Measurements from ENCODE around the gene FHIT.

Gene FHIT

GRCh38 chr3:60957541-60957940, 293.7 kb downstream of the FHIT start:
- Histone ChIP-seq H3K27ac (ENCODE audit: low read depth, low read length) (no peak overlapping the region), H3K4me3 (ENCODE audit: low read depth in 1 of 5, low read length in 5 of 5) (no peak overlapping the region), H3K36me3 (ENCODE audit: control insufficient read depth in 5 of 5, insufficient read depth in 5 of 5, low read length in 5 of 5) (no peaks in the 10 kb centered on the region), H3K9me3 (ENCODE audit: control insufficient read depth in 5 of 5, low read length in 5 of 5) (peaks cover 3 to 13% (median 4%) of the 10 kb centered on the region in 5 donors), H3K4me1 (ENCODE audit: control insufficient read depth in 5 of 5, insufficient read depth in 5 of 5, low read length in 5 of 5) (peaks cover 0 to 6% (median 0%) of the 10 kb centered on the region in 5 donors), H3K27me3 (ENCODE audit: control insufficient read depth in 5 of 5, insufficient read depth in 4 of 5, low read length in 5 of 5) (no peaks in the 10 kb centered on the region), H3K9ac (ENCODE audit: low read length in 5 of 5) (no peak overlapping the region)

- Histone ChIP-seq H3K27ac (ENCODE audit: low read depth, low read length) (no peak overlapping the region), H3K4me3 (ENCODE audit: low read depth in 1 of 5, low read length in 5 of 5) (no peak overlapping the region), H3K27me3 (ENCODE audit: control insufficient read depth in 5 of 5, insufficient read depth in 4 of 5, low read length in 5 of 5) (no peaks in the 10 kb centered on the region), H3K4me1 (ENCODE audit: control insufficient read depth in 5 of 5, insufficient read depth in 5 of 5, low read length in 5 of 5) (peaks cover 0 to 6% (median 0%) of the 10 kb centered on the region in 5 donors), H3K9ac (ENCODE audit: low read length in 5 of 5) (no peak overlapping the region), H3K9me3 (ENCODE audit: control insufficient read depth in 5 of 5, low read length in 5 of 5) (peaks cover 3 to 13% (median 4%) of the 10 kb centered on the region in 5 donors), H3K36me3 (ENCODE audit: control insufficient read depth in 5 of 5, insufficient read depth in 5 of 5, low read length in 5 of 5) (no peaks in the 10 kb centered on the region)
Measured at GRCh38 chr3:60956729-60957128, 294.5 kb downstream of the FHIT start.

DNA sequence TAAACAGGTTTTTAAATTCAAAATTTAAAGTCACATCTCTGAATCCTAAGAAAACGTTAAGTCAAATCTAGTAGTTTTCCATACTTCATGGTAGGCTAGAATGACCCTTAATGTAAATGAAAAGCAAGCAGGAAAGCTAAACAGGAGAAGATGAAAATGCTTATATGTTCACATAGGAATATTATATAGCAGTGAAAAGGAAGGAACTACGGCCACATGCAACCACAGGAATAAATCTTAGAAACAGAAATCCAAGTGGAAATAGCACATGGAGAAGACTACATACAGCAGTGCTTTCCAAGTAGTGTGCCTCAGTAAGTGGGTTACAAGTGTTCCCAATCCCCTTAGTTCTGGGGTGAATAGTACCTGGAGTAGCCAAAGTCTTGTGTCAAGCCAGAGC, 296.2 kb downstream of the FHIT start:
- H3K9ac ChIP-seq (ENCODE audit: low read length in 5 of 5): no peak overlapping the region
- H3K27me3 ChIP-seq (ENCODE audit: control insufficient read depth in 5 of 5, insufficient read depth in 4 of 5, low read length in 5 of 5): no peaks in the 10 kb centered on the region
- H3K4me3 ChIP-seq (ENCODE audit: low read depth in 1 of 5, low read length in 5 of 5): no peak overlapping the region
- H3K36me3 ChIP-seq (ENCODE audit: control insufficient read depth in 5 of 5, insufficient read depth in 5 of 5, low read length in 5 of 5): no peaks in the 10 kb centered on the region
- peaks cover 0 to 6% (median 0%) of the 10 kb centered on the region in 5 donors for H3K4me1 ChIP-seq (ENCODE audit: control insufficient read depth in 5 of 5, insufficient read depth in 5 of 5, low read length in 5 of 5)
- H3K27ac ChIP-seq (ENCODE audit: low read depth, low read length): no peak overlapping the region
- peaks cover 3 to 13% (median 4%) of the 10 kb centered on the region in 5 donors for H3K9me3 ChIP-seq (ENCODE audit: control insufficient read depth in 5 of 5, low read length in 5 of 5)

DNA sequence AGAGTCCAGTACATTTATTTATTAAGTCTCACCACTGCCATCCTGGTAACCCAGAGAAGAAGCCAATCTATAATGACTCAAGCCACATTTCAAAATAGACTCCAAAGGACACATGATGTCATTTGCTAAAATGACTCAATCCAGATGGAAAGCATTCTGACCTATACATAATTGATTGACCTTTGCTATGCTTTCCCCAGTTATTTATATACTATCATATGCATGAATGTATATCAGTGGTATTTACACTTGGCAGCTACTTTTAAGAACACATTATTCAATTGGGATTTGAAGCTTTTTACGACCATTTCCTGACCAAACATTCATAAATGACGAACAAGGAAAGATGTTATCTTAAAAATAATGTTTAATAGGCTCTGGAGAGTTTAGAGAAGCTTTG, 297.2 kb downstream of the FHIT start:
- H3K27ac ChIP-seq (ENCODE audit: low read depth, low read length): no peak overlapping the region
- no peak overlapping the region for H3K4me3 ChIP-seq (ENCODE audit: low read depth in 1 of 5, low read length in 5 of 5)
- H3K27me3 ChIP-seq (ENCODE audit: control insufficient read depth in 5 of 5, insufficient read depth in 4 of 5, low read length in 5 of 5): no peaks in the 10 kb centered on the region

GRCh38 chr3:60953351-60953750, 297.9 kb downstream of the FHIT start:
- Histone ChIP-seq H3K27me3 (ENCODE audit: control insufficient read depth in 5 of 5, insufficient read depth in 4 of 5, low read length in 5 of 5) (no peaks in the 10 kb centered on the region), H3K9me3 (ENCODE audit: control insufficient read depth in 5 of 5, low read length in 5 of 5) (peaks cover 3 to 13% (median 4%) of the 10 kb centered on the region in 5 donors), H3K27ac (ENCODE audit: low read depth, low read length) (no peak overlapping the region), H3K36me3 (ENCODE audit: control insufficient read depth in 5 of 5, insufficient read depth in 5 of 5, low read length in 5 of 5) (no peaks in the 10 kb centered on the region), H3K9ac (ENCODE audit: low read length in 5 of 5) (no peak overlapping the region), H3K4me1 (ENCODE audit: control insufficient read depth in 5 of 5, insufficient read depth in 5 of 5, low read length in 5 of 5) (peaks cover 0 to 6% (median 0%) of the 10 kb centered on the region in 5 donors), H3K4me3 (ENCODE audit: low read depth in 1 of 5, low read length in 5 of 5) (no peak overlapping the region)

More for the DNA sequence above, 297.2 kb downstream of the FHIT start:
- Histone ChIP-seq H3K9ac (ENCODE audit: low read length in 5 of 5) (no peak overlapping the region), H3K4me1 (ENCODE audit: control insufficient read depth in 5 of 5, insufficient read depth in 5 of 5, low read length in 5 of 5) (peaks cover 0 to 6% (median 0%) of the 10 kb centered on the region in 5 donors), H3K36me3 (ENCODE audit: control insufficient read depth in 5 of 5, insufficient read depth in 5 of 5, low read length in 5 of 5) (no peaks in the 10 kb centered on the region), H3K9me3 (ENCODE audit: control insufficient read depth in 5 of 5, low read length in 5 of 5) (peaks cover 3 to 13% (median 4%) of the 10 kb centered on the region in 5 donors)

GRCh38 chr3:60952055-60952454, 299.2 kb downstream of the FHIT start:
- no peak overlapping the region for H3K27ac ChIP-seq (ENCODE audit: low read depth, low read length)
- no peak overlapping the region for H3K9ac ChIP-seq (ENCODE audit: low read length in 5 of 5)
- H3K9me3 ChIP-seq (ENCODE audit: control insufficient read depth in 5 of 5, low read length in 5 of 5): peaks cover 2 to 8% (median 4%) of the 10 kb centered on the region in 5 donors
- no peaks in the 10 kb centered on the region for H3K27me3 ChIP-seq (ENCODE audit: control insufficient read depth in 5 of 5, insufficient read depth in 4 of 5, low read length in 5 of 5)
- H3K4me1 ChIP-seq (ENCODE audit: control insufficient read depth in 5 of 5, insufficient read depth in 5 of 5, low read length in 5 of 5): peaks cover 0 to 6% (median 0%) of the 10 kb centered on the region in 5 donors
- H3K4me3 ChIP-seq (ENCODE audit: low read depth in 1 of 5, low read length in 5 of 5): no peak overlapping the region
- no peaks in the 10 kb centered on the region for H3K36me3 ChIP-seq (ENCODE audit: control insufficient read depth in 5 of 5, insufficient read depth in 5 of 5, low read length in 5 of 5)

- Histone ChIP-seq H3K9ac (ENCODE audit: low read length in 5 of 5) (no peak overlapping the region), H3K27ac (ENCODE audit: low read depth, low read length) (no peak overlapping the region)
Measured at GRCh38 chr3:60949146-60949545, 302.1 kb downstream of the FHIT start.

GRCh38 chr3:60948488-60948887, 302.8 kb downstream of the FHIT start:
- Histone ChIP-seq H3K9me3 (ENCODE audit: control insufficient read depth in 5 of 5, low read length in 5 of 5) (no peaks in the 10 kb centered on the region), H3K9ac (ENCODE audit: low read length in 5 of 5) (no peak overlapping the region), H3K4me1 (ENCODE audit: control insufficient read depth in 5 of 5, insufficient read depth in 5 of 5, low read length in 5 of 5) (peaks cover 0 to 3% (median 0%) of the 10 kb centered on the region in 5 donors), H3K4me3 (ENCODE audit: low read depth in 1 of 5, low read length in 5 of 5) (no peak overlapping the region), H3K36me3 (ENCODE audit: control insufficient read depth in 5 of 5, insufficient read depth in 5 of 5, low read length in 5 of 5) (no peaks in the 10 kb centered on the region), H3K27ac (ENCODE audit: low read depth, low read length) (no peak overlapping the region), H3K27me3 (ENCODE audit: control insufficient read depth in 5 of 5, insufficient read depth in 4 of 5, low read length in 5 of 5) (no peaks in the 10 kb centered on the region)

More at GRCh38 chr3:60949146-60949545, 302.1 kb downstream of the FHIT start:
- no peak overlapping the region for H3K4me3 ChIP-seq (ENCODE audit: low read depth in 1 of 5, low read length in 5 of 5)
- H3K27me3 ChIP-seq (ENCODE audit: control insufficient read depth in 5 of 5, insufficient read depth in 4 of 5, low read length in 5 of 5): no peaks in the 10 kb centered on the region
- peaks cover 0 to 6% (median 0%) of the 10 kb centered on the region in 5 donors for H3K4me1 ChIP-seq (ENCODE audit: control insufficient read depth in 5 of 5, insufficient read depth in 5 of 5, low read length in 5 of 5)
- no peaks in the 10 kb centered on the region for H3K9me3 ChIP-seq (ENCODE audit: control insufficient read depth in 5 of 5, low read length in 5 of 5)
- no peaks in the 10 kb centered on the region for H3K36me3 ChIP-seq (ENCODE audit: control insufficient read depth in 5 of 5, insufficient read depth in 5 of 5, low read length in 5 of 5)

- no peaks in the 10 kb centered on the region for H3K4me1 ChIP-seq (ENCODE audit: control insufficient read depth in 5 of 5, insufficient read depth in 5 of 5, low read length in 5 of 5)
- H3K27ac ChIP-seq (ENCODE audit: low read depth, low read length): no peak overlapping the region
- H3K4me3 ChIP-seq (ENCODE audit: low read depth in 1 of 5, low read length in 5 of 5): no peak overlapping the region
- H3K27me3 ChIP-seq (ENCODE audit: control insufficient read depth in 5 of 5, insufficient read depth in 4 of 5, low read length in 5 of 5): no peaks in the 10 kb centered on the region
- H3K9ac ChIP-seq (ENCODE audit: low read length in 5 of 5): no peak overlapping the region
- H3K9me3 ChIP-seq (ENCODE audit: control insufficient read depth in 5 of 5, low read length in 5 of 5): no peaks in the 10 kb centered on the region
- no peaks in the 10 kb centered on the region for H3K36me3 ChIP-seq (ENCODE audit: control insufficient read depth in 5 of 5, insufficient read depth in 5 of 5, low read length in 5 of 5)
Measured at GRCh38 chr3:60935709-60936108, 315.5 kb downstream of the FHIT start.

DNA sequence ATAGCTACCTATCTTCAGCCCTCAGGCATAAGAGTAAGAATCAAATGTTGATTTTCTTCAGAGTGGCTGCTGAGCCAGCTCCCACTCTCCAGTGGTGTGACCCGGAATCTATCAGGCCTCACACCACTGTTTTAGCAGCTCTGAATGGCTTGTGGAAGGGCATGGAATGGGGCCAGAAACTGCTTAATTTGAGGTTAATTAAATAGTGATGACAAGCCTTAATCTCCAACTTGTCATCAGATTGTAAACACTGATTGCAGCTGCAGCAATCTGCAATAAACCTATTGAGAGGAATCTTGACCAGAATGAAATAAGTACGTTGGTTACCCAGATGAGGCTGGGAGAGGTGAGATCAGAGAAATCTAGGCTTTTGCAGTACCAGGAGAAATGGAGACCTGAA, 317.4 kb downstream of the FHIT start:
- H3K36me3 ChIP-seq (ENCODE audit: control insufficient read depth in 5 of 5, insufficient read depth in 5 of 5, low read length in 5 of 5): no peaks in the 10 kb centered on the region
- H3K9ac ChIP-seq (ENCODE audit: low read length in 5 of 5): no peak overlapping the region
- H3K4me1 ChIP-seq (ENCODE audit: control insufficient read depth in 5 of 5, insufficient read depth in 5 of 5, low read length in 5 of 5): no peaks in the 10 kb centered on the region
- H3K27ac ChIP-seq (ENCODE audit: low read depth, low read length): no peak overlapping the region
- no peaks in the 10 kb centered on the region for H3K9me3 ChIP-seq (ENCODE audit: control insufficient read depth in 5 of 5, low read length in 5 of 5)
- no peaks in the 10 kb centered on the region for H3K27me3 ChIP-seq (ENCODE audit: control insufficient read depth in 5 of 5, insufficient read depth in 4 of 5, low read length in 5 of 5)
- no peak overlapping the region for H3K4me3 ChIP-seq (ENCODE audit: low read depth in 1 of 5, low read length in 5 of 5)

DNA sequence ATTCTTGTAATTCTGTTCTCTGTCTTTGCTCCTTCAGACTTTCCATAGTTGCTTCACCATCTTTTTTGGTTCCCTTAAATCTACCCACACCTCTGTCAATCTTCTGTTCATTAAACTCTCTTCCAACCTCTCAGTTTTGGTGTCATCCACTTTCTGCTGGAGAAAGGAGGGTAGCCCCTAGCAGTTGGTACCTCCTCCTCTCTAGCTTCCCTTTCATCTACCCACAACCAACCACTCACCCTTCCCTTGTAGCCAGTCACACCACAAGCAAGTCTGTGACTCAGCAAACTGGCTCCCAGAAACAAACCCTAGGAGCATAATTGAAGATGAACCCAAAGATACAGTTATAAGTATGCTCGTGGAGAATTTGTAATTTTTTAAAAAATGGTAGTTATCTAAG, 318.6 kb downstream of the FHIT start:
- Histone ChIP-seq H3K9me3 (ENCODE audit: control insufficient read depth in 5 of 5, low read length in 5 of 5) (no peaks in the 10 kb centered on the region), H3K27me3 (ENCODE audit: control insufficient read depth in 5 of 5, insufficient read depth in 4 of 5, low read length in 5 of 5) (no peaks in the 10 kb centered on the region), H3K27ac (ENCODE audit: low read depth, low read length) (no peak overlapping the region), H3K36me3 (ENCODE audit: control insufficient read depth in 5 of 5, insufficient read depth in 5 of 5, low read length in 5 of 5) (no peaks in the 10 kb centered on the region), H3K9ac (ENCODE audit: low read length in 5 of 5) (no peak overlapping the region), H3K4me3 (ENCODE audit: low read depth in 1 of 5, low read length in 5 of 5) (no peak overlapping the region), H3K4me1 (ENCODE audit: control insufficient read depth in 5 of 5, insufficient read depth in 5 of 5, low read length in 5 of 5) (no peaks in the 10 kb centered on the region)
